Colon (tissue), 2 donors: ENCODE results near the gene RNGTT.
"Not testable (repeated sequence)": the region's sequence is repeated elsewhere in the genome, so short reads cannot be mapped to it uniquely, and the experiment has no call there.

Experiments
- FAIRE-seq: peaks from 2 replicates; lab custom pipeline; 2012; peaks lifted over from hg19 to GRCh38; lab: Jason Lieb, UNC
- donor health status: control.
- donor health status: control.

Gene RNGTT

GRCh38 chr6:88864359-88865054, 98.9 kb downstream of the RNGTT start:
- no peak for FAIRE-seq

DNA sequence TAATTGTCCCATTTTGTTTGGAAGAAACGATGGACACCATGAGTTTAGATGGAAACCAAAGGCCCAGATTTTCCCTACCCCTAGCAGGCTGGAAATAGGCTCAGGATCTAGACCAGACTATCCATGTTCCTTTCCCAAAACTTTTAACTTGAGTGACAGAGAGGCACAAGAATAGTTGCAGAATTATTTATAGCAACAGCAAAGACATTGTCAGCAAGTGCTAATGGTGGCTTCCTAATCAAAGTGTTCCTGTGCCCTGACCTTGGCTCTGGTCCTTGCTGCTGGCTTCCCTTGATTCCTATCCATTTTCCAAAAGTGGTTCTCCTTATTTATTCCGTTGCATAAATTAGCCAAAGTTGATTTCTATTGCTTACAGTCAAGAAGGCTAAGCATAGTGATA, 103.1 kb downstream of the RNGTT start:
- FAIRE-seq, result no peak

DNA sequence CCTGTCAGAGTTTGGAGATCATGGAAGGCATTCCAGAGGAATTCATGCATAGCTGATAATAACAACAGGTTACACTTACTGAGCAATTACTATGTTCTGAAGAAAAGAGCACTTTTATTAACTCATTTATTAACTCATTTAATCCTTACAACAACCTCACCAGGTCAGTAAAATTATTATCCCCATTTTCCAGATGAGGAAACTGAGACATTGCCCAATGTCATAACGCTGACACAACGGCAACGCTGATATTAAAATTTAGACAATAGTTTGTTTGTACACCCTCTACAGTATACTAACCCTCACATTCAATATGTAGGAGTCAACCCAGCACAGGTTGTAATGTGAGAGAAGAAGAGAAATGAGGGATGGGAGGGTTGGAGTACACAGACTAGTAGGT, 105.0 kb downstream of the RNGTT start:
- no peak for FAIRE-seq

GRCh38 chr6:88856566-88856965, 106.9 kb downstream of the RNGTT start:
- no peak for FAIRE-seq

DNA sequence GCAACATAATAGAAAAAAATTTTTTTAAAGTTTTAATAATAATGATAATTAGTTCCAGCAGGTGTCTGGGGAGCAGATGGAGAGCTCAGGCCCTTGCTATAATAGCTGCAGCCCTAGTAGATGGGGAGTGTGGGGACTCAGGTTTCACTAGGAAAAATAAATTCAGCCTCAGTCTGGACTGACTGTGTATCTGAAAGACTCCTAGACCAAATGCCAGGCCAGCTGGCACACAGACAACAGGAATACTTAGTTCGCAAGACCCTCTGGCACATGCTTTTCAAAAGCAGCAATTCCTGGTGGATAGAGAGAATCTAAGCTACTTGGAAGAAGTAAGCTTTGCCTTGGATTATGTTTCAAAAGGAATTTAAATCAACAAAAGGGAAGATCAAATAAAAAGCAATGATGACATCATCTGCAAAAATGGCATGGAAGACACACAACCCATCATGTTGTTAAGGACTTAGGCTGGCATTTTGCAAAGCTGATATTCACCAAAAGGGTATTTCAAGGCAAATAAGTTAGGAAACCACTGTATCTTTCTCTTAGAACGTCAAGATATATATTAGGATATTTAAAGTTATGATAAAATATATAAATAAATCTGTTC, 107.8 kb downstream of the RNGTT start:
- FAIRE-seq, result no peak

DNA sequence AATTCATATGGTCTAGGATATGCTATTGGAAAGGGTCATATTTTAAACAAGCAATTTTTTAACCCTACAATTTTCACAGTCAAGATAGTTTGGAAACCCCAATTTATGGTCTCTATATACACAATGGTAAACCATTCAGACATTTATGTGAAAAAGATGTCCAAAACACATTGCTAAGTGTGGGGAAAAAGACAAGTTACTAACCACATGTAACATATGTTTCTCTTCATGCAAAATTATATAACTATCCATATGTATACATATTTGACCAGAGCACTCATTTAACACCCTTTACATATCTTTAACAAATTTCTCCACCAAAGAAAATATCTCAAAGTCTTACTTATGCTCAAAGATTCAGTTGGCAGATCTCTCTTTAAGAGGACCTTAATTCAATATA, 110.6 kb downstream of the RNGTT start:
- FAIRE-seq, result no peak

- FAIRE-seq, result no peak
Measured at GRCh38 chr6:88852000-88852399, 111.4 kb downstream of the RNGTT start.

DNA sequence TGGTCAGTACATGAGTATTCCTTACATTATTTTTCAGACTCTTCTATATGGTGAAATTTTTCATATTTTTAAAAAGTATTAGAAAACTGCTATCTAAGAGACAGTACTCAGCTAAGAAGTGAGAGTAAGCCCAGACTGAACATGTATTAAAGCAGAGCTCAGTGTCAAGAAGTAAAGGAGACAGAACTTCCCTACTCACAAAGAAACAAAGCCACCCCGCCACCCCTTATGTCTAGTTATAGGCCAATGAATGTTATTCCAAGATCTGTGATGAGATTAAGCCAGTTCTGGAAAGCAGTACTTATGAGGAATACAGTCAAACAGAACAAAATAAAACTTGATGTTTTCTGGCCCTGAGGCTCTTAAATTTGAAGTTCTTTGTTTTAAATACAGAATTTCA, 114.5 kb downstream of the RNGTT start:
- FAIRE-seq, result no peak

GRCh38 chr6:88843040-88843439, 120.4 kb downstream of the RNGTT start:
- no peak for FAIRE-seq

- no peak for FAIRE-seq
Measured at GRCh38 chr6:88842320-88842719, 121.1 kb downstream of the RNGTT start.

DNA sequence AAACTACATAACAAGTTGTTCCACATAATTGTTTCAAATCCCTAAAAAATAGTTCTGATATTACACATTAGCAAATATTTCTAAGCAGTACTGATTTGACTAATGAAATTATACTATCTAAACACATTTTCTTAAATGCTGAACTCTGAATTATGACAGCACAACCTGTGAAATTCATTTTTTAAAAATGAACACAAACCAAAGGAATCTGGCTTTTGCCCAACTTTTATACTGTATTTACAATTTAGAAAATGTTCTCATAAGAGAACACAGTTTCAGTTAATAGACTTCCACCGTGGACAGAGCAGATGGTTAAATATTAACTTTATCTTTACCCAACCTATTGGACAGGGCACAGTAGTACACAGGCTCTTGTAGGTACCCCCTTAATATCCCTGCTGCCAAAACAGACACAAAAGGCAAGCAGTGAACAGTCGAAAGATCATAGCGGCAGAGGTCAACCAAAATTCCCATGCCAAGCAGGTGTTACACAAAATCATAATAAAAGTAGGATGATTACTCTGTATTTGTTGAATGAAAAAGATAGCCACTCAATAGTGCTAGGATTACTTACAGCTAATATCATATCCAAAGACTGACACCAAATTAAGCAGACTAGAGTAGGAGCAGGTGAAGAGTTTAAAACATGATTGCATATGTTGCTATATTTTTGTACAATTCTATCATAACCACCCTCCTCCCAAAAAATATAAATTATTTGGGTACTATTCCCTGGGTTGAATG, 122.5 kb downstream of the RNGTT start:
- no peak for FAIRE-seq

GRCh38 chr6:88840289-88840688, 123.1 kb downstream of the RNGTT start:
- no peak for FAIRE-seq

DNA sequence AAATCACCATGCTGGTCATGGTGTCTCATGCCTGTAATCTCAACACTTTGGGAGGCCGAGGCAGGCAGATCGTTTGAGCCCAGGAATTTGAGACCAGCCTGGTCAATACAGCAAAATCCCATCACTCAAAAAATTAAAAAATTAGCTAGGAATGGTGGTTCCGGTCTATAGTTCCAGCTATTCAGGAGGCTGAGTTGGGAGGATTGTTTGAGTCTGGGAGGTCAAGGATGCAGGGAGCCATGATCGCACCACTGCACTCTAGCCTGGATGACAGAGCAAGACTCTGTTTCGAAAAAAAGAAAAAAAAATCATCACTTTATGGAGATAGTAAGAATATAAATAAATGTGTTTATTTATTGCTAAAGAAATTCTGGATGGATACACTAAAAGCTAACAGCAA, 124.1 kb downstream of the RNGTT start:
- no peak for FAIRE-seq

DNA sequence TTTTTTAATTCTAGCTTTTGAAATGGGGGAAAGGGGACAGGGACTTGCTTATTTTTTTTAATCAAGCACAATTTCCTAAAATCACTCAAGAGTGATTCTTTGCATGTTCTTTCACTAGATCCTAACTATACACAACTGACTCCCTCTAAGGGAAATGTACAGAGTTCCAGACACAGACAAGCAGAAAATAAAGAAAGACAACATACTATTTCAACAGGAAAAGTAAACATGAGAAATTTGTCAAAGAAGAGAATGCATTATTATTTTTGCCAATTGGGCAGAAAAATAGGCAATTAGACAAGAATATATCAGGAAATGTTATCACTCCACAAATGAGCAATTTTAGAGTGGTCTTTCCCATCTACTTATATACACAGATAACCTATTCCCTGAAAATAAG, 128.2 kb downstream of the RNGTT start:
- FAIRE-seq, result no peak

DNA sequence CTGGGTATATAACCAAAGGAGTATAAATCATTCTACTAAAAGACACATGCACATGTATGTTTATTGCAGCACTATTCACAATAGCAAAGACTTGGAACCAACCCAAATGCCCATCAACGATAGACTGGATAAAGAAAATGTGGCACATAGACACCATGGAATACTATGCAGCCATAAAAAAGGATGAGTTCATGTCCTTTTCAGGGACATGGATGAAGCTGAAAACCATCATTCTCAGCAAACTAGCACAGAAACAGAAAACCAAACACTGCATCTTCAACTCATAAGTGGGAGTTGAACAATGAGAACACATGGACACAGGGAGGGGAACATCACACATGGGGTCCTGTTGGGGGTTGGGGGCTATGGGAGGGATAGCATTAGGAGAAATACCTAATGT, 130.3 kb downstream of the RNGTT start:
- FAIRE-seq, result not testable (repeated sequence)

- not testable (repeated sequence) for FAIRE-seq
Measured at GRCh38 chr6:88827599-88827998, 135.8 kb downstream of the RNGTT start.

DNA sequence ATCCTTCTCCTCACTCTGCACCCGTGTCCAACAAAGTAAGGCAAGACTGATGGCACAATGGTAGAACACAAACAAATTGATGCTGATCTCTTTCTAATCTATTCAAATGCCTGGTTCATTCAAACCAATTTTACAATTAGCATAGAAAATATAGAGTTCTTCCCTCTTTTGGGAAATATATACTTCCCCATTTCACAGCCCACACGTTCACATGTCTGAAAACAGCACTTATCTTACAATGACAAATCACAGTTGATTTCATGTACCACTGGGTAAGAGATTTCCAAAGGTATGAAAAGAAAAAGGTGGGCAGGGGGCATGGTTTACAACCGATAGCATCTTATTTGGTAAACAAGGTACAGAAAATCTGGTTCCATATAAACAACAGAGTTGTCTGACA, 137.6 kb downstream of the RNGTT start:
- no peak for FAIRE-seq

- FAIRE-seq, result no peak
Measured at GRCh38 chr6:88823998-88824397, 139.4 kb downstream of the RNGTT start.

- no peak for FAIRE-seq
Measured at GRCh38 chr6:88815491-88815890, 147.9 kb downstream of the RNGTT start.

- FAIRE-seq, result no peak
Measured at GRCh38 chr6:88814909-88815308, 148.5 kb downstream of the RNGTT start.

GRCh38 chr6:88813045-88813444, 150.4 kb downstream of the RNGTT start:
- no peak for FAIRE-seq

DNA sequence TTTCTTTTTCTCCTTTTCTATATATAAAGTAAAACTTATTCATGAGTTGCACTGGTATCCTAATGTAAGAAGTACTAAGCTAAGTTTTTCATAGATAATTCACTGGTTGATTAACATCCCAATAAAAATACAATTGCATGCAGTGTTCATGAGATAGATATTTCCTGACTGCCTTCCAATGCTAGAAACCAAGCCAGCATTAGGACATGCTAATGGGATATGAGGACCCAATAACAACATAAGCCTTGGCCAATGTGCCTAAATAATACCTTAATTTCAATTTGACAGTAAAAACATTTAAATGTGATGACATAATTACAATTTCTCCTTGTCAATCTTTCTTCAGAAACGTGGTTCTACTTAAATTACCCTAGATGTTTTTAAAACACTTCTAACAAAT, 152.7 kb downstream of the RNGTT start:
- no peak for FAIRE-seq

- FAIRE-seq, result no peak
Measured at GRCh38 chr6:88810089-88810488, 153.3 kb downstream of the RNGTT start.

DNA sequence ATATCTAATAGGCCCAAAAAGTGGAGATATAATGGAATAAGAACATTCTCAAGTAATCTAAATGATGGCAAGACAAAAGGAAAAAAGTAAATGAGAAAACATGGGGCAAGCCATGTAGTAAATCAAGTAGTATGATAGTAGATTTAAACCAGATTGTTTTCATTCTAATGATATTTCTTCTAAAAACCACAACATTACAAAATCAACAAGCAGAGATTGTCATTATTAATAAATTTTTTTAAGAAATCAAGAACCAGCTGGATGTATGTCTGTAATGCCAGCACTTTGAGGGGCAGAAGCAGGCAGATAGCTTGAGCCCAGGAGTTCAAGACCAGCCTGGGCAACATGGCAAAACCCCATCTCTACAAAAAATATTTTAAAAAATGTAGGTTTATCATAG, 155.0 kb downstream of the RNGTT start:
- FAIRE-seq, result no peak
